ENCODE results near the gene SOX2.

GRCh38 chr3:181692311-181693145, 19.2 kb upstream of the SOX2 start:
- TF ChIP-seq POLR2A (IDR thresholded peaks at IDR 0.05), result no peak
- TF ChIP-seq, protein P1, sequence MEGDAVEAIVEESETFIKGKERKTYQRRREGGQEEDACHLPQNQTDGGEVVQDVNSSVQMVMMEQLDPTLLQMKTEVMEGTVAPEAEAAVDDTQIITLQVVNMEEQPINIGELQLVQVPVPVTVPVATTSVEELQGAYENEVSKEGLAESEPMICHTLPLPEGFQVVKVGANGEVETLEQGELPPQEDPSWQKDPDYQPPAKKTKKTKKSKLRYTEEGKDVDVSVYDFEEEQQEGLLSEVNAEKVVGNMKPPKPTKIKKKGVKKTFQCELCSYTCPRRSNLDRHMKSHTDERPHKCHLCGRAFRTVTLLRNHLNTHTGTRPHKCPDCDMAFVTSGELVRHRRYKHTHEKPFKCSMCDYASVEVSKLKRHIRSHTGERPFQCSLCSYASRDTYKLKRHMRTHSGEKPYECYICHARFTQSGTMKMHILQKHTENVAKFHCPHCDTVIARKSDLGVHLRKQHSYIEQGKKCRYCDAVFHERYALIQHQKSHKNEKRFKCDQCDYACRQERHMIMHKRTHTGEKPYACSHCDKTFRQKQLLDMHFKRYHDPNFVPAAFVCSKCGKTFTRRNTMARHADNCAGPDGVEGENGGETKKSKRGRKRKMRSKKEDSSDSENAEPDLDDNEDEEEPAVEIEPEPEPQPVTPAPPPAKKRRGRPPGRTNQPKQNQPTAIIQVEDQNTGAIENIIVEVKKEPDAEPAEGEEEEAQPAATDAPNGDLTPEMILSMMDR (IDR thresholded peaks at IDR 0.05), result no peak

Measured in thyroid gland (tissue), 4 donors.